ENCODE measurements around the gene AGTR1.

GRCh38 chr3:148730676-148731075 is 33.0 kb downstream of the AGTR1 start:
- TF ChIP-seq POLR2A (IDR thresholded peaks at IDR 0.05) (no peak), POLR2AphosphoS5 (IDR thresholded peaks at IDR 0.05) (no peak)

All from prostate gland (tissue), 1 donor.